DMS79 (cell line): ENCODE measurements around the gene SYT6.

Experiments used
- DNase-seq: peaks from one replicate; lab custom pipeline; 2025; lab: John Stamatoyannopoulos, UW

Gene SYT6

DNA sequence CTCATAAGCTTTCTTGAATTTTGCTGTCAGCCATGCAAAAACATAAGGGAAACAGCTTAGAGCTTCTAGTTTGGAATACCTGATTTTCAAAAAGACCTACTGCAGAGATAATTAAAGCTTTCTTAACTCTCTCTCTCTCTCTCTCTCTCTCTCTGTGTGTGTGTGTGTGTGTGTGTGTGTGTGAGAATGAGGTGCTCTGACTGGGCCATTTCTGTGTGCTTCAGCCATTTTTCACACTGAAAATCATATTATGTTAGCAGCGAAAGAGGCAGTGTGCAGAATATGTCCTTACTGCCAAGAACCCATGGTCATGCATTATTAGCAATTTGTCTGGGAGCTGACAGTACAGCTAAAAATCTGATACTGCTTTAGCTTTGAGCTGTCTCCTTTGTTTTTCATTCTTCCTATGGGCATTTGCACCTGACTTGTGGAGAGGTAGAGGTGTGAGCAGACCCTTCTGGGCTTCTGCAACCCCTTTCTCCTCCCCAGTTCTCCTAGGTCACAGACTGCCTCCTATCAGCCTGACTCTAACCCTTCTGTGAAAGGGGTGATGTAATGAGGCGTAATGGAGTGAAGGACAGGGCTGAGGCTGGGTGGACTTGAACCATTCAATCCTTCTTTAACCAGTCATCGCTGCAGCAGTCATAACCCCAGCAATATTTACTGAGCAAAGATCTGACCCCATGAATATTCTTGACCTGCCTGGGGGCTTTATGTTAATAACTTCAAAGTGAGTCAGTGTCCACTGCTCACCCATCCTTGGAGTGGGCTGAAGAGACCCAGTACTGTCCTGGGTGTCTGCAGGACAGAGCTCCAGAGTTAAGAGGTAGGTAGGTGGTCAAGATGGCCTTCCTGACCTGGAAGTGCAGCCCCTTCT is 61.2 kb downstream of the SYT6 start:
- no peak for DNase-seq

DNA sequence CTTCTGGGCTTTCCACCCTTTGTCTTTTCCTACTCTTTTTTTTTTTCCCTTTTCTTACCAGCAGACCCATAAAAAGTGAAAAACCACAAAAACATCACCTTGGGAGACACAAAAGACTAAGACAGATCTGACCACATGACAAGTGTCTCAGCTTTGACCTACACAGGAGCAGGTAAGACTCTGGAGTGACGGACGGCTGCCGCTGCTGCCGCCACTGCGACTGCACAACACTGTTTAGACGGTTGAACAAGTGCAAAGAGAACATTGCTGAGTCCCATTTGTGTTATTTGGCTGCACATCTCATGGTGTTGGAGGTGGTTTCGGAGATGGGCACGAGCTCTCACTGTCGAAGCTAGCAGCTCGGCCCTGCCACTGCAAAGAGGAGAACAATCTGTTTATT is 62.0 kb downstream of the SYT6 start:
- no peak for DNase-seq

GRCh38 chr1:114090738-114091505 is 62.7 kb downstream of the SYT6 start:
- no peak for DNase-seq

DNA sequence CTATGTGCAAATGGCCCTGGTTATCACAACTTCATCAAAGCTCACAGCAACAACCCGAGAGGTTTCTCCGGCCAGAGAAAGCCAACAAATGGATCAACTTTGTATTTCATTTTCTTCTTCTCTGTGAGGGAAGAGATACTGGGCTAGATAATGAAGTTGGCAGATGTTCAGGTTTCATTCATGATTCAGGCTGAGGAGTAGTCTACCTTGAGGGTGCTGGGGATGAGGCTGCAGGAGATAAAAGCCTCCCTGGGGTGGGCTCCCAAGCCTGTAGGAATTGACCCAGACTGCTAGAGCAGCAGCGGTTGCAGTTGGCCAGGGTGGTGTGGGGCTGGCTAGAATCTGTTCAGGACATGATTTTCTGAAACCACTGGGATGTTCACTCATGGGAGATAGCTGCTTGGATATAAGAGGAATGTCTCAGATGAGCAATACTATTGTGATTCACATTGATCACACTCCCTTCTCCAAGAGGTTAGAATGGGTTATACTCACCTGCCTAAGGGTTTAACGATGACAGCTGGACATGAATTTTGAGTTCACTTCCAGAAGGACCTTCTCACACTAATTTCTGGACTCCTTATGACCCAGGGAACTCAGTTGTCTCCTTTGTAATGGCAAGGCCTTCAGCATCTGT is 64.0 kb downstream of the SYT6 start:
- no peak for DNase-seq

- no peak for DNase-seq
Observed at GRCh38 chr1:114088392-114089299, 65.0 kb downstream of the SYT6 start.

- no peak for DNase-seq
Observed at GRCh38 chr1:114087495-114087894, 66.2 kb downstream of the SYT6 start.

DNA sequence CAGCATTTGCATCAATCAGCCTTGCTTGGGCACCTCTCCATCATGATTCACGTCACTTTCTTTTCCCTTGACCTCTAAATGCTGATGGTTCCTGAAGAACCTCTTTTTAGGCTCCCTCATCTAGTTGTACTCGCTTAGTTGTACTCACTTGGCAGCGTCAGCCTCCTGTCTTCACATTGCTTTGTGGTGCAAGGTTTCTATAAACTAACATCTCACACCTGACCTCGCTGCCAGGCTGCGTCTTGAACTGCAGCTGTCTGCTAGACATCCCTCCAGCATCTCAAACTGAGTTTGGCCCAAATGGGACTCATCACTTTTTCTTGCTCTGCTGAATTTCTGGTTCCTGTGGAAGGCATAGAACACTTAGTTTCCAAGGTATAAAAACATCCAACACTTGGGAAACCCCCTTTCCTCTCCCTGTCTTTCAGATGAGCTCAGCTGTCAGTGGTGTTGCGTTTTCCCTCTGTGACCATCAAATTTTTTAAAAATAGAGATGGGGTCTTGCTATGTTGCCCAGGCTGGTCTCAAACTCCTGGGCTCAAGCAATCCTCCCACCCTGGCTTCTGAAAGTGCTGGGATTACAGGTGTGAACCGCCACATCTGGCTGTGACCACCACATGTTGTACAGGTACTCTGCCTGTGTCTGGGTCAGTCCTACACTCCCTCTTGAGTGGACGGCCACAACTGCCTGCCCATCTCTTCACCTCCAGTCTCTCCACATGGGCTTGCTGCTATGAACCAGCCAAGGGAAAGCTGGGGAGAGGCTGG is 66.9 kb downstream of the SYT6 start:
- no peak for DNase-seq

DNA sequence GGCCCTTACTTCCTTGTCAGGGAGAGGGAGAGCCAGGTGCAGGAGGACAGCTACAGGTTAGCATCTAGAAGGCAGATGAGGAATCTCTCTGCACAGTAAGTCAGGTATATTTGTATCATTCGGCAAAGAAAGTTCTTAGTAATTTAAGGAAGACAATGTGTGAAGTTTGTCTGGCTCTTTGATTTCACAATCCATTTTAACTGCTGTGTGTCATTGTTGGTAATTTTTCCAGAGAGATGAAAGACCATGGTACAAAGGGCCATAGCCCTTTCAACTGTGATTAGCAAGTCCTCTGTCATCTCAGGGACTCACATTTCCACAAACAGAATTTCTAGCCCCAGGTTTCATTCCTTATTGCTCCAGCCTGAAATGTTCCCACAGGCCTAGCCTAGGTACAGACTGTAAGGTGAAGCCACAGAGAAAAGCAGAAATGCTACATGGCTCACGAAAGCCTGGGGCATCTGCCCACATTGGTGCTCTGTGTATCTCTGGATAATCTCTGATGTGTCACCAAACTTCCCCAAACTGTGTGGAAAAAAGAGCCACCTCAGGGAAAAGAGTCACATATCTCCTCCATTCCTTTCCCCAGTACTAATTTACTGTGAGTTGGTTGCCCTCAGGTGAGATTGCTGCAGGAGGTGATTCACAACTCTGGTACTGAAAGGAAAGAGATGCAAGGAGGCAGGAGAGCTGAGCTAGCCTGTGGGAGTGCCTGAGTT is 70.6 kb downstream of the SYT6 start:
- no peak for DNase-seq

- DNase-seq, result no peak
Observed at GRCh38 chr1:114082304-114082630, 71.4 kb downstream of the SYT6 start.

- DNase-seq, result no peak
Observed at GRCh38 chr1:114081437-114082303, 72.0 kb downstream of the SYT6 start.

- no peak for DNase-seq
Observed at GRCh38 chr1:114080511-114081436, 72.9 kb downstream of the SYT6 start.

- DNase-seq, result no peak
Observed at GRCh38 chr1:114079596-114080190, 74.0 kb downstream of the SYT6 start.

- no peak for DNase-seq
Observed at GRCh38 chr1:114078116-114078515, 75.6 kb downstream of the SYT6 start.

DNA sequence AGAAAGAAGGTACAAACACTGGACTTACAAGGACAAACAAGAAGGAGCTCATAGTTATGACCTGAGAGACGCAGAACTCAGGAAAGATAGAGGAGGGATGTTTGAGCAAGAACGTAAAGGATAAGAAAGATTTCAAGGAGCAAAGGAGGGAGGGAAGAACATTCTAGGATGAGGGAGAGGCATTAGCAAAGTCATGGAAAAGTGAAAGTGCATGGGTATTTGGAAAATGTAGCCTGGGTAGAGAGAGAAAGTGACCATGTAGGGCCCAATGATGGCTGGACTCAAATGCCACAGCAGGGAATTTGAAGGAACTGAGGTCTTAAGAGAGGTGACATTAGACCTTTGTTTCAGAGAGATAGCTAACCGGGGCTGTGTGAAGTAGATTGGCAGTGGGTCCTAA is 76.5 kb downstream of the SYT6 start:
- no peak for DNase-seq

DNA sequence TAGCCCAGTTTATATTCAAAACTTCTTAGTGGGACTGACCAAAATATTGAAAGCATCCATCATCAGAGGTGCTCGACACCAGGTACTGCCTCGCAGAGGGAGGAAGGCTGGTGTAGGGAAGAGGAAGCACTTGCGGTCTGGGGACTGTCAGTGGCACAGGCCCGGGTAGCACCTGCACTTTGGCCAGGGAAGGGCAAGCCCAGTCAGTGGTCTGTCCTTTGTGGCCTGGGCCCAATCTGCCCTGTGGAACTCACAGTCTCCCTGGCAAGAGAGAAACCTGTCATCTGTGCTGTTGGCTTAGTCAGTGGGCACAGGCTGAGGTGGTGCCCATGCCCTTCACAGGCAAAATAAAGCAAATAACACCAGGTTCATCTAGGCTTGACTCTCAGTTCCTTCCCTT is 77.4 kb downstream of the SYT6 start:
- no peak for DNase-seq

GRCh38 chr1:114075546-114076242 is 78.0 kb downstream of the SYT6 start:
- no peak for DNase-seq

DNA sequence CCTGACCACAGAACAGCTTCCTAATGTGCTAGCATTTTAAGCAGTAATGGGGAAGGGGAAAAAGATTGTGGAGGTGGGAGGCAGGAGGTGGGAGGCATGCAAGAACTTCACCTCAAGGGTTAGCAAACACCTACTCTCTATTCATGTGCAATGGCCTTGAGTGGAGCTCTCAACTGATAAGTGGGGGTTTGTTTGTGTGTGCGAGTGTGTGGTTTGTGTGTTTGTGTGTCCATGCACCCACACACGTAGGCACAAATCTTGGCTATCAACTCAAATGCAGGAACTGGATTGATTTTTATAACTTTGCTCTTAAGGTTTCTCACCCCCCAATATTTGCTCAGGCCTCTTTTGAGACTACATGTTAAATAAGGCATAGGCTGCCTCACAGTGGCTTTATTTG is 78.6 kb downstream of the SYT6 start:
- DNase-seq, result no peak
